HuH-7.5 (cell line): ENCODE measurements around the gene SIX5.
"Not testable (repeated sequence)": the region's sequence is repeated elsewhere in the genome, so short reads cannot be mapped to it uniquely, and the experiment has no call there.

Experiments
- DNase-seq: peaks from one replicate; pipeline ENCODE4 v3.0.0; 2011; ENCODE audit warnings: low spot score

Gene SIX5

GRCh38 chr19:45768984-45769782 lies at the start of gene SIX5:
Gene SIX5 (minus strand): TSS chr19:45769252. CDS start chr19:45768844, 408 bp downstream.
- peak; percentile 98 for DNase-seq

- DNase-seq: no peak
Observed at GRCh38 chr19:45817725-45818301, 48.8 kb upstream of the SIX5 start.

DNA sequence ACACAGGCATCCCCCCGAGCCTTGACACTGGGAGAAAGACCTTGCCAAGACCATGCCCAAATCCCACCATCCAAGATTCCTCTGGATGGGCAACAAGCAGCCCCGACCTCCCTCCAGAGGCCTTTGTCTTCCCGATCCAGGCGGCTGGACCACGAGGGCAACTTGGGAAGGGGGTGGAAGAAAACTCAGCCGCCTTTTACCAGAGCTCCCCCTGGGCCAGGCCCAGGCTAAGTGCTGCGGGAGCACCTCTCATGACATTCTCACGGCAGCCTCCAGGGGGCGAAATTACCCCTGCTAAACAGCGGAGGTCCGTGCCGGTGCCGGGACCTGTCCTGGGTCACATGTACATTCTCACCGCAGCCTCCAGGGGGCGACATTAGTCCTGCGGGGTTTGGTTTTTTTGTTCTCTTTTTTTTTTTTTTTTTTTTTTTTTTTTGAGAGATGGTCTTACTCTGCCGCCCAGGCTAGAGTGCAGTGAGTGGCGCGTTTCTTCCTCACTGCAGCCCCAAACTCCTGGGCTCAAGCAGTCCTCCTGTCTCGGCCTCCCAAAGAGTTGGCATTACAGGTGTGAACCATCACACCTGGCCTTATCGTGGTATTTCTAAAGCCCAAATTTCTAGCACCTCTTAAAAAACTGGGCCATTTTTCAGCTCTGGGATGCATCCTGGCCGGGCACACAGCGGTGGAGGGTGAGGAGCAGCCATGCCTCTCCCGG lies 48.1 kb upstream of the SIX5 start:
- peak; percentile 100 for DNase-seq

GRCh38 chr19:45816236-45817009 lies 47.4 kb upstream of the SIX5 start:
- no peak for DNase-seq

GRCh38 chr19:45815481-45816216 lies 46.6 kb upstream of the SIX5 start:
- DNase-seq: no peak

GRCh38 chr19:45814851-45815480 lies 45.9 kb upstream of the SIX5 start, which contains the start of gene RSPH6A:
Gene RSPH6A (minus strand): TSS chr19:45815308. CDS start chr19:45815176, 132 bp downstream.
- no peak for DNase-seq

GRCh38 chr19:45814166-45814780 lies 45.2 kb upstream of the SIX5 start:
- no peak for DNase-seq

GRCh38 chr19:45812297-45812696 lies 43.2 kb upstream of the SIX5 start:
- no peak for DNase-seq

GRCh38 chr19:45809643-45810159 lies 40.6 kb upstream of the SIX5 start:
- no peak for DNase-seq

DNA sequence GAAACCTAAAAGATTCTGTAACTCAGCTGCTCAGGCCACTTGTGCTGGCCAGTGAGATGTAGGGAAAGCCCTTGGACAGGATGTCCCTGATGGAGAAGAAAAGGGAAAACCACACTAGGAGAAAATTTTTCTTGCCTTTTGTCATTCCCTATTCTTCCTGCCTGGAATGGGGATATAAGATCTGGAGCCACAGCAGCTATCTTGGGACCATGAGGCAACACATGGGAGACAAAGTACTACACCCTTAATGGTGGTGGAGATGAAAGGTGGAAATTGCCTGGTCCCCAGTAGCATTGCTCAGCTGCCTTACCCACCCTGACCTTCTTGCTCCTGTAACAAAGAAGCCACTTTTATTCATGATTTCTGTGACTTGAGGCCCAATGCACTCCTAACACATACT lies 36.7 kb upstream of the SIX5 start:
- no peak for DNase-seq

- no peak for DNase-seq
Observed at GRCh38 chr19:45804959-45805230, 35.8 kb upstream of the SIX5 start.

GRCh38 chr19:45804140-45804958 lies 35.3 kb upstream of the SIX5 start:
- no peak for DNase-seq

DNA sequence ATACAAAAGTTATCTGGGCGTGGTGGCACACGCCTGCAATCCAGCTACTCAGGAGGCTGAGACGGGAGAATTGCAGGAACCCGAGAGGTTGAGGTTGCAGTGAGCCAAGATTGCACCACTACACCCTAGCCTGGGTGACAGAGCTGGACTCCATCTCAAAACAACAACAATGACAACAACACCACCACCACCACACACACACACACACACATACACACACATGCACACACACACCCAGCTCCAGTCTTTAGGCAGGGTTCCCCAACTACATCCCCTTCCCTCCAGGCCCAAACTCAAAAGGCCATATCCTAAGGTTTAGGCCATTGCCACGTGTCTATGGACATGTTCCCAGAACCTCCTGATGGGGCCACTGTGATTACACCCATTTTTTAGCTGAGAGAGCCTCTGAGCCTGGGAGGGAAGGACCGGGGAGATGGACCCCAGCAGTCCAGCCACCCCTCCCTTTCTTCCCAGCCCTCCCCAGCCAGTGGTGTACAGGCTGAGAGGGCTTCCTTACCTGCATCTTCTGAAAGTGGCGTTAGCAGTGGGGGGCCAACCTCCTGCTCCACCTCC lies 32.6 kb upstream of the SIX5 start:
- DNase-seq: no peak

DNA sequence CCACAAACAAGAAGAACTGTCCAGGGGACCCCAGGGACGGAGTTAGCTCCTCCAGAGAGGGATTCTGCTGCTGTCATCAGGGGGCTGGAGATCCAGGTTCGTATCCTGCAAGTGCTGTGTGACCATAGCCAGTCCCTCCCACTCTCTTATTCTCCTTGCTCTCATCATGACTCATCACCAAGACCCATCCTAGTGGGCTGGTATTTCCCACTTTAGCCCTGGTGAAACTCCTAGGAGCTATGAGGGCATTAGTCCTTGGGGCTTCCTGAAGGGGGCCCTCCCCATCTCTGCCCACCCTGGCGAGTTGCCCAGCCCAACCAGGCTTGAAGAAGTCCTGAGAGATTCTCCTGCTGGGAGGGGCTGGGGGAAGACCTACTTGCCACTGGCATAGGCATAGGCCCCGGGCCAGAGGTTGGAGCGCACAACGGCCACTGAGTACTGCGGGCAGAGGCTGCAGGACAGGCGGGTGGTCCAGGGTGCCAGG lies 31.1 kb upstream of the SIX5 start:
- DNase-seq: no peak

GRCh38 chr19:45799541-45799940 lies 30.5 kb upstream of the SIX5 start:
- DNase-seq: not testable (repeated sequence)

DNA sequence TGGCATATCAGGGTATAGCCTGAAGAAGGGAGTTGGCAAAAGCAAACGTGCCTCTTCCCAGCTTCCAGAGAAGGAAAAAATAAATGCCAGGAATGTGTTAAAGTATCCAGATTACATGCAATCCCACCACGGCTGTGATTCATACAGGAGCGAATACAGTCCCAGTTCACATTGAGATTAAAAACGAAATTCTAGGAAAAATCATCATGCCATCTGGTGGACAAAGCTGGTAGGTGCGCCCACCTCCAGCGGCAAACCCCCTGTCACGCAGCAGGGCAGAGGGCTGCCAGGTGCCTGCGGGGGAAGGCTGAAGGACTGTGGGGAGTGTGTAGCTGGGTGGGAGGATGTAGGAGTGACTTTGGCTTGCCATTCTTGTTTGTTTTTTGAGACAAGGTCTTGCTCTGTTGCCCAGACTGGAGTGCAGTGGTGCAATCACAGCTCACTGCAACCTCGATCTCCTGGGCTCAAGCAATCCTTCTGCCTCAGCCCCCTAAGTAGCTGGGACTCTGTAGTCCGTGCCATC lies 30.0 kb upstream of the SIX5 start:
- peak; percentile 84 for DNase-seq

GRCh38 chr19:45794627-45795026 lies 25.6 kb upstream of the SIX5 start:
- DNase-seq: no peak

- no peak for DNase-seq
Observed at GRCh38 chr19:45793876-45794275, 24.8 kb upstream of the SIX5 start.

DNA sequence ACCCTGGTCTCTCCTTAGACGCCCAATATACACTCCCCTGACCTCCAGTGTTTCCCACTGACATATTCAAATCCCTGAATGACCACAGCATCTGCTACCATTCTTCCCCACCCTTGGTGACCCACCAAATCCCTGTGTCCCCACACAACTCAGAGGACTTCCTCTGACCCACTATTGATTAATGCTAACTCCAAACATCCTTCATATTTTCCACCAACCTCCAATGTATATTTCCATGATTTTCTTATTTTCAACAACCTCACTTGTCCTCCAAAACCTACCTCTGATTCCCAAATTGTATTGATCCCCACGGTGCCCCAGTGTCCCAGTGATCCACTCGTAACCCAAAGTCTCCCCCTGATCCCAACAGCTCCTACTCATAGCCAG lies 24.1 kb upstream of the SIX5 start:
- DNase-seq: no peak
